ENCODE data around the gene LACTB.

LACTB gene

DNA sequence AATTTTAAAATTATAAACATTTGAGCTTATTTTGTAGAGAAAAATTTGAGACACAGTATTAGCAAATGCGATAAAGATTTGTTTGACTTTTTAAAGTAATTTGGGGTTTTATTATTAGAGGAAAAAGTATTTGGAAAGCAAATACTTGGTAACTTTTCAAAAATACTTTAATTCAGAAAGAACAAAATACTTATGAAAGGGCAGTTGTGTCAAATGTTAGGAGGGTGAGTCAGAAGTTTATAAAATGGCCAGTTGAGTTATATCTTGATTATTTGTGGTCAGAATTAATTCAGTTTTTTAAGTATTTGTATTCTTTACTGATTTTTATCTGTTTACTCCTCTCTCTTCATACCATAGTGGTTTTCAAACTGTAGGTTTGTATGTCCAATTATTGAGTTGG, 12.1 kb downstream of the LACTB start:
- peaks cover 19% of the 10 kb centered on the region for H3K36me3 Mint-ChIP-seq (ENCODE audit: low read depth)
- no peak overlapping the region for H3K27ac Mint-ChIP-seq
- H3K27me3 Mint-ChIP-seq, result no peaks in the 10 kb centered on the region
- H3K9me3 Mint-ChIP-seq, result no peaks in the 10 kb centered on the region
- ATAC-seq, result no peak
- no peak for DNase-seq
- H3K4me1 Mint-ChIP-seq, result peaks cover 9% of the 10 kb centered on the region
- no peak overlapping the region for H3K4me3 Mint-ChIP-seq

DNA sequence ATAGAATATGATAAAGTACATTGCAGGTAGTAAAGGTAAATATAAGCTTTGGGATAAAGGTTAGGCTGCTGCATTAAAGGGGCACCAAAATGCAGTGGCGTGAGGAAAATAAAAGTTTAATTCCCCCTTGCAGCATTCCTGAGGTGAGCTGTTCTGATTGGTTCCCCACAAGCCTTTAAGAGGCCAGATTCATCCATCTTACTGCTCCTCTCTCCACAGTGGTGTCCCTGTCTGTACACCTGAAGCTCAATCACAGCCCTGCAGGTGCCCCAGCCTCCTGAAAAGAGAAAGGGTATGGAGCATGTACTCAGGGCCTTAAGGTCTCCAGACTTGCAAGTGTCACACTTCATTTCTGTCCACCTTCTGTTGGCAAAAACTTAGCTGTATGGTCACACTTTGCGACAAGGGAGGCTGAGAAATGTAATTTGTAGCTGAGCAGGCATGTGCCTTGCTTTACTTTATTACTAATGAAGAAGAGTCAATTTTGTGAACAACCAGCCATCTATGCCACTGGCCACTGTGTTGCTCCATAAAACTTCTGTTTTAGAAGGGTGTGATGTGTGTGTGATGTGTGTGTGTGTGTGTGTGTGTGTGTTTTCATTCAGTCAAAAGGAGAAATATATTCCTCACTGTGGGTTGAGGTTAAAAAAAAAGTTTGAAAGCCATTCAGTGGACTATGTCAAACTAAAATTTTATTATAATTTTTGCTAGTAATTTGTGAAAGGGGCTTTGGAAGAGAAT, 12.8 kb downstream of the LACTB start:
- peaks cover 9% of the 10 kb centered on the region for H3K4me1 Mint-ChIP-seq
- H3K4me3 Mint-ChIP-seq, result no peak overlapping the region
- no peaks in the 10 kb centered on the region for H3K9me3 Mint-ChIP-seq
- H3K36me3 Mint-ChIP-seq (ENCODE audit: low read depth), result peaks cover 15% of the 10 kb centered on the region
- H3K27ac Mint-ChIP-seq, result no peak overlapping the region
- no peaks in the 10 kb centered on the region for H3K27me3 Mint-ChIP-seq
- DNase-seq (no peak), ATAC-seq (no peak)

- DNase-seq, result no peak
- no peak overlapping the region for H3K27ac Mint-ChIP-seq
- no peak overlapping the region for H3K4me3 Mint-ChIP-seq
- peaks cover 9% of the 10 kb centered on the region for H3K4me1 Mint-ChIP-seq
- ATAC-seq, result no peak
- H3K9me3 Mint-ChIP-seq, result no peaks in the 10 kb centered on the region
- no peaks in the 10 kb centered on the region for H3K27me3 Mint-ChIP-seq
- H3K36me3 Mint-ChIP-seq (ENCODE audit: low read depth), result peaks cover 9% of the 10 kb centered on the region
Measured at GRCh38 chr15:63135281-63135680, 13.6 kb downstream of the LACTB start.

DNA sequence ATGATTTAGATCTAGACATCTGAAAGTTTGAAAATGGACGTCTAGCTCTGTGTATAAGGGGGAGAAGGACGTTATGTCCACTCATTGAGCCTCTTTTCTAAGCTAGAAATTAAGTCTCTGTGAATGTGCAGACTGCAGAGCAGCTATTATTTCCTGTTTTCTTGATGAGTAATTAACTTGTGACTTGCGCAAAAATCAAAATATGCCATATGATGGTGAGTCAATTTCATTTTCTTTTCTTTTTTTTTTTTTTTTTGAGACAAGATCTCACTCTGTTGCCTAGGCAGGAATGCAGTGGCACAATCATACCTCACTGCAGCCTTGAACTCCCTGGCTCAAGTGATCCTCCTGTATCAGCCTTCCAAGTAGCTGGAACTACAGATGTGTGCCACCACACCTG, 14.1 kb downstream of the LACTB start:
- H3K27me3 Mint-ChIP-seq, result no peaks in the 10 kb centered on the region
- H3K9me3 Mint-ChIP-seq, result no peaks in the 10 kb centered on the region
- DNase-seq (no peak), ATAC-seq (no peak)
- H3K4me3 Mint-ChIP-seq, result no peak overlapping the region
- peaks cover 11% of the 10 kb centered on the region for H3K4me1 Mint-ChIP-seq
- peaks cover 5% of the 10 kb centered on the region for H3K36me3 Mint-ChIP-seq (ENCODE audit: low read depth)
- H3K27ac Mint-ChIP-seq, result no peak overlapping the region

DNA sequence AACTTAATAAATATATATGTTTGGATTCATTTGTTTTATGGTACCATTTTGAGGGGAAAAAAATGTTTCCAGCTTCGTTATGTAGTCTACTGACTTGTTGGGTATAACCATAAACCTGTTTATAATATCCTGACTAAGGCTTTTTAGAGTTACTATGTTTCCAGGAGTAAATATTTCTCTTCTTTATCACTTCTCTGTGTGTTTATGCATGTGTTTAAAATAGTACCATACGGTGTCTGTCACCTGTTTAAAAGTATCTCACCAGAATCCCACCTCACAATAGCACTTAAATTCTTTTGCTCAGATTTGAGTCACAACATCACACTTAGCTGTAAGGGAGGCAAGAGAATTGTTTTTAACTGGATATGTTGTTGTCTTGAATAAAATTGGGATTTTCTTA, 15.1 kb downstream of the LACTB start:
- H3K4me3 Mint-ChIP-seq, result no peak overlapping the region
- no peak for ATAC-seq
- peaks cover 19% of the 10 kb centered on the region for H3K4me1 Mint-ChIP-seq
- no peak overlapping the region for H3K27ac Mint-ChIP-seq
- no peaks in the 10 kb centered on the region for H3K9me3 Mint-ChIP-seq
- DNase-seq, result no peak
- H3K27me3 Mint-ChIP-seq, result no peaks in the 10 kb centered on the region
- peaks cover 7% of the 10 kb centered on the region for H3K36me3 Mint-ChIP-seq (ENCODE audit: low read depth)

DNA sequence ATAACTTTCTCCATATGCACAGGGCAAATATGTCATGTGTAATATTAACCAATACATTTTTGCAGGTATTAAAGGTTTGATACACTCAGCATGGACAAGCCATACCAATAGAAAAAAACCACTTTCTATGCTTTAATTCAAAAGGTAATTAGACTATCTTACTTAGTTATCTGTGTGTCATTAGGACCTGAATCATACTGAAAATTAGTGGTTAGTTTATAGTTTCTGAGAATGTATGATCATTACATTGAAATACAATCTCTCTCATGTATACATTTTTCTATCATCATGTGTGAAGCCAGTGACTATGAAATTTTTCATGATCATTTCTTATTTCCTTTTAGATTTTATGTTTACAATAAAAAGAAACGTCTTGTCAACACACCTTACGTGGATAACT, 19.3 kb downstream of the LACTB start:
- Mint-ChIP-seq H3K27ac (no peak overlapping the region), H3K4me1 (peaks cover 14% of the 10 kb centered on the region), H3K4me3 (no peak overlapping the region), H3K36me3 (ENCODE audit: low read depth) (peaks cover 18% of the 10 kb centered on the region), H3K27me3 (no peaks in the 10 kb centered on the region), H3K9me3 (no peaks in the 10 kb centered on the region)
- no peak for DNase-seq
- ATAC-seq, result no peak

DNA sequence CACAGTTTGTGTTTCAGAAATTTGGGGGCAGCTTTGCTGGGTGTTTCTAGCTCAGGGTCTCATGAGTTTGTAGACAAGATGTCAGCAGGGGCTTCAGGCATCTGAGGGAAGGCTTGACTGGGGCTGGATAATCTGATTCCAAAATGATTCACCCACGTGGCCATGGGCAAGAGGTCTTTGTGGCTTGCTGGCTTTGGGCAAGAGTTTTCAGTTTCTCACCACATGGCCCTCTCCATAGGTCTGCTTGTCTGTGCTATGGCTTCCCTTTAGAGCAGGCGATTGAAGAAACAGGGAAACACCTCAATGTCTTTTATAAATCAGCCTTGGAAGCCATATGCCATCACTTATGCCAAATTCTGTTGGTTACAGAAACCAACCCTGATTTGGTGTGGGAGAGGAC, 23.8 kb downstream of the LACTB start:
- H3K9me3 Mint-ChIP-seq, result no peaks in the 10 kb centered on the region
- DNase-seq (no peak), ATAC-seq (no peak)
- no peak overlapping the region for H3K4me3 Mint-ChIP-seq
- H3K36me3 Mint-ChIP-seq (ENCODE audit: low read depth), result peaks cover 27% of the 10 kb centered on the region
- no peak overlapping the region for H3K27ac Mint-ChIP-seq
- H3K27me3 Mint-ChIP-seq, result no peaks in the 10 kb centered on the region
- H3K4me1 Mint-ChIP-seq, result peaks cover 16% of the 10 kb centered on the region

- Mint-ChIP-seq H3K9me3 (no peaks in the 10 kb centered on the region), H3K4me3 (no peak overlapping the region), H3K27ac (no peak overlapping the region), H3K27me3 (no peaks in the 10 kb centered on the region), H3K36me3 (ENCODE audit: low read depth) (peaks cover 26% of the 10 kb centered on the region), H3K4me1 (peaks cover 7% of the 10 kb centered on the region)
- DNase-seq (no peak), ATAC-seq (no peak)
Measured at GRCh38 chr15:63146684-63147083, 25.0 kb downstream of the LACTB start.

- peaks cover 25% of the 10 kb centered on the region for H3K36me3 Mint-ChIP-seq (ENCODE audit: low read depth)
- H3K27ac Mint-ChIP-seq, result no peak overlapping the region
Measured at GRCh38 chr15:63151665-63152064, 30.0 kb downstream of the LACTB start.

GRCh38 chr15:63155486-63155885, 33.8 kb downstream of the LACTB start:
- peaks cover 16% of the 10 kb centered on the region for H3K36me3 Mint-ChIP-seq (ENCODE audit: low read depth)
- ATAC-seq, result no peak
- H3K9me3 Mint-ChIP-seq, result no peaks in the 10 kb centered on the region
- H3K27me3 Mint-ChIP-seq, result no peaks in the 10 kb centered on the region
- peaks cover 24% of the 10 kb centered on the region for H3K4me1 Mint-ChIP-seq
- peak overlapping the region; percentile 99 for H3K4me3 Mint-ChIP-seq
- H3K27ac Mint-ChIP-seq, result peak overlapping the region; percentile 46
- DNase-seq, result no peak

More at GRCh38 chr15:63151665-63152064, 30.0 kb downstream of the LACTB start:
- Mint-ChIP-seq H3K4me1 (peaks cover 25% of the 10 kb centered on the region), H3K4me3 (no peak overlapping the region), H3K27me3 (no peaks in the 10 kb centered on the region), H3K9me3 (no peaks in the 10 kb centered on the region)
- ATAC-seq, result no peak
- DNase-seq, result no peak

- H3K9me3 Mint-ChIP-seq, result no peaks in the 10 kb centered on the region
- peaks cover 16% of the 10 kb centered on the region for H3K36me3 Mint-ChIP-seq (ENCODE audit: low read depth)
- ATAC-seq (no peak), DNase-seq (no peak)
- peak overlapping the region; percentile 99 for H3K4me3 Mint-ChIP-seq
- H3K4me1 Mint-ChIP-seq, result peaks cover 24% of the 10 kb centered on the region
- no peaks in the 10 kb centered on the region for H3K27me3 Mint-ChIP-seq
- peak overlapping the region; percentile 90 for H3K27ac Mint-ChIP-seq
Measured at GRCh38 chr15:63156086-63156710, 34.5 kb downstream of the LACTB start.

GRCh38 chr15:63156755-63157117, 35.1 kb downstream of the LACTB start:
- H3K9me3 Mint-ChIP-seq, result no peaks in the 10 kb centered on the region
- H3K36me3 Mint-ChIP-seq (ENCODE audit: low read depth), result peaks cover 13% of the 10 kb centered on the region
- H3K4me3 Mint-ChIP-seq, result peak overlapping the region; percentile 99
- no peak for ATAC-seq
- no peaks in the 10 kb centered on the region for H3K27me3 Mint-ChIP-seq
- peak overlapping the region; percentile 90 for H3K27ac Mint-ChIP-seq
- peaks cover 22% of the 10 kb centered on the region for H3K4me1 Mint-ChIP-seq
- DNase-seq, result peak; percentile 24

DNA sequence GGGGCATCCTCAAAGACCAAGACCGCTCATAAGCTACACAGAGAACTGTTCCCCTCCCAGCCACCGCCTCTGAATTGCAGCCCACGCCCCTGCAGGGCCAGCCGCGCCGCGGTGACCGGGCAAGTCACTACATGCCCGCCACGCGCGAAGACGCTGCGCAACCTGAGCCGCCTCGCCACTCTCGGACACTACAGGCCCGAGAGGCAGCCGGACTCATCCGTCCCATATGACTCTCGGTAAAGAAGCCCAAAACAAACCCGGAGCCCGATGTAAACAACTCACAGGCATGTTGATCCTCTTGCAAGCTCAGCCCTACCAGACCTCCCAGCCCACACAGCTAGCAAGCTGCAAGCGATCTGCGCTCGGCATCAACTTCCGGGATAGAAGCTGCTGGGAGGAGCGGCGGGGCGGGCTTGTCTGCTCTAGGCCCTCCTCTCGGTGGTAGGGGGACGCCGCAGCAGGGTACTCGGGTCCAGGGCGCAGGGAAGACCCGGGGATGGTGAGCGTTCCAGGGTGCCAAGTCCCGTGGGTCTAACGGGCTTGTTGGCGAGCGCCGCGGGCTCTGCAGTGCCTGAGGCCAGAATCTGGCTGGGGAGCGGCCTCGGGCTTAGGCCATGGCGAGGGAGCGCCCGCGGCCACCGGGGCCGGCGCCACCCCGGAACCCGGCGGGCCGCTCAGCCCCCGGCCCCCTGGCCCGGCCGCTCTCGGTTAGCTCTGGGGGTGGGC, 35.6 kb downstream of the LACTB start, which contains the start of gene RPS27L:
Gene RPS27L, minus strand, starts transcription at position 360 of the 726 bp plus-strand sequence. Its CDS starts 72 bp downstream, at position 288.
- Mint-ChIP-seq H3K27ac (peak within 1 kb of the TSS; percentile 90), H3K4me3 (peak within 1 kb of the TSS; percentile 99), H3K4me1 (peaks cover 21% of the 10 kb centered on the region), H3K9me3 (no peaks in the 10 kb centered on the region), H3K36me3 (ENCODE audit: low read depth) (peaks cover 12% of the 10 kb centered on the region), H3K27me3 (no peaks in the 10 kb centered on the region)
- peak; percentile 99 for ATAC-seq
- DNase-seq, result peak; percentile 85

- DNase-seq, result peak; percentile 36
- Mint-ChIP-seq H3K36me3 (ENCODE audit: low read depth) (peaks cover 7% of the 10 kb centered on the region), H3K27ac (peak overlapping the region; percentile 83), H3K4me1 (peaks cover 22% of the 10 kb centered on the region), H3K27me3 (no peaks in the 10 kb centered on the region), H3K4me3 (peak overlapping the region; percentile 99), H3K9me3 (no peaks in the 10 kb centered on the region)
- no peak for ATAC-seq
Measured at GRCh38 chr15:63157891-63158431, 36.3 kb downstream of the LACTB start.

Measured in activated naive CD8-positive, alpha-beta T cell treated with anti-CD3 and anti-CD28 coated beads, Interleukin-2, amount 50 U/mL, for 24 hours (primary cell).